KMS-11 (cell line): Measurements from ENCODE around the gene ATXN7.

Source experiments
- H2AFZ ChIP-seq: fragments of 200-600 bp; sonication (generic); 2 replicates; pipeline ENCODE4 v1.6.1; 2016; ENCODE audit warnings: antibody characterized with exemption, mixed run types, low read depth
- H3K27ac ChIP-seq: fragments of 200-600 bp; sonication (generic); 2 replicates; pipeline ENCODE4 v1.6.1; 2016; ENCODE audit warnings: mild to moderate bottlenecking, mixed run types
- H3K27me3 ChIP-seq: fragments of 200-600 bp; sonication (generic); 2 replicates; pipeline ENCODE4 v1.6.1; 2017; ENCODE audit warnings: mild to moderate bottlenecking, low read depth, mixed run types, moderate library complexity; ENCODE audit not compliant: insufficient read depth
- H3K36me3 ChIP-seq: fragments of 200-600 bp; sonication (generic); 2 replicates; pipeline ENCODE4 v1.6.1; 2017; ENCODE audit warnings: mild to moderate bottlenecking, mixed run types; ENCODE audit not compliant: insufficient read depth
- H3K4me1 ChIP-seq: fragments of 200-600 bp; sonication (generic); 2 replicates; pipeline ENCODE4 v1.6.1; 2016; ENCODE audit warnings: mild to moderate bottlenecking, low read depth, mixed run types; ENCODE audit not compliant: poor library complexity, severe bottlenecking
- H3K4me2 ChIP-seq: fragments of 200-600 bp; sonication (generic); 2 replicates; pipeline ENCODE4 v1.7.0; 2016; ENCODE audit warnings: mild to moderate bottlenecking, mixed run types
- H3K4me3 ChIP-seq: fragments of 200-600 bp; sonication (generic); IDR thresholded peaks from 2 replicates; pipeline ENCODE4 v1.6.1; 2017; ENCODE audit warnings: low read depth, low read length, mixed read lengths; ENCODE audit not compliant: insufficient read depth
- H3K79me2 ChIP-seq: fragments of 200-600 bp; sonication (generic); 2 replicates; pipeline ENCODE4 v1.6.1; 2016; ENCODE audit warnings: low read depth, mixed run types; ENCODE audit not compliant: insufficient read depth
- H3K9ac ChIP-seq: fragments of 200-600 bp; sonication (generic); 2 replicates; pipeline ENCODE4 v1.6.1; 2016; ENCODE audit warnings: mild to moderate bottlenecking, mixed run types
- H4K20me1 ChIP-seq: fragments of 200-600 bp; sonication (generic); 2 replicates; pipeline ENCODE4 v1.6.1; 2016; ENCODE audit warnings: mild to moderate bottlenecking, mixed run types; ENCODE audit not compliant: insufficient read depth
- CTCF ChIP-seq: fragments of 200-600 bp; sonication (generic); conservative IDR thresholded peaks from 2 replicates; pipeline ENCODE4 v1.6.1; 2017; ENCODE audit warnings: low read depth, mild to moderate bottlenecking, antibody characterized with exemption, low read length, moderate library complexity, mixed read lengths

The ATXN7 gene

DNA sequence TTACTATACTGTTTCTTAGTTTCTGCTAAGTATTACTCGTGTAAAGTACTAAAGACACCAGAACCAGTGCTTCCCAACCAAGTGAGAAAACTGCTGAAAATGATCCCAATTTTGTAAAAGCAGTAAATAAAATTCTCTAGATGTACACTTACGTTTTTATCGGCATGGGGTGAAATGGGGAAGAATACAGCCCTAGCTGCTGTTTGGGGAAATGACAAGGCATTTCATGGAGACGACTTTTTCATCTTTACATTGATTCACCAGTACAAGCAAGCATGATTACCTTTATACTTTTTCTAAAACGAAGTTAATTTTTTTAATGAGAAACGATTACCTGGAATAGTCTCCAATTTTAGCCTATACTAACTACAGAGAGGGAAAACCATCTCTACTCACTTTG, 158.3 kb downstream of the ATXN7 start:
- no peaks in the 10 kb centered on the region for H3K36me3 ChIP-seq
- H3K4me1 ChIP-seq, result peaks cover 17% of the 10 kb centered on the region
- no peak overlapping the region for H3K27ac ChIP-seq
- peaks cover 19% of the 10 kb centered on the region for H3K79me2 ChIP-seq
- no peak overlapping the region for H2AFZ ChIP-seq
- no peaks in the 10 kb centered on the region for H4K20me1 ChIP-seq
- no peak for TF ChIP-seq CTCF
- H3K27me3 ChIP-seq, result no peaks in the 10 kb centered on the region
- H3K4me2 ChIP-seq, result peak overlapping the region; percentile 71
- H3K4me3 ChIP-seq, result no peak overlapping the region
- H3K9ac ChIP-seq, result no peak overlapping the region

DNA sequence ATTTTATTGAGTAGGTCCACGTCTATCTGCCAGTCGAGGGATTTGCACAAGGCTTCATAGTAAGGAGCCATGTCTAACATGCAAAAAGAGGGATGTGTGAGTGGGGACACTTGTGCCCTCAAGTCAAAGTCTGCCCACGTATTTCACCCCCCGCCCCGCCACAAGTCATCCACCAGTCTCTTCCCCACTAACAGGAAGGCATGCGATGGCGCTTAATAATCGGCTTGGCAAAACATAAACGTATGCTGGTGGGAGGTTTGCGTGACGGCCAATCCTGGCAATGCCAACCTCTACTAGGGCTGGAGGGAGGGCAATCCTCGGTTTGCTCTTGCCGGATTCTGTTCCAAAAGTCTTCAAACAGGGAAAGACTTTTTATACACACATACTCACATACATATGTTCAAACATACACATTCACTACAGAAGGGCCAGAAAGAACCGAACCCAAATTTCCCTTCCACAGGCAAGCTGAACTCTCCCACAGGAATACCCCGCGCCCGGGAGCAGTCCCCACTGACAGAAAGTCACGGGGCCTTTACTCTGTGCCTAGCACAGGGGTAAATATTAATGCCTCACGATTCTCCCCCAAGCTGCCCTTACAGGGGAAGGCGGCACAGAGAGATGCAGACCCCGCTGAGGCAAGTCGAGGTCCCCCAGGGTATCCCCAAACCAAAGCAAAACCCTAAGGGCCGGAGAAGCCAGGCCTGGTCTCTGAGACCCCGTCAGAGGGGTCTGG, 159.0 kb downstream of the ATXN7 start:
- Histone ChIP-seq H3K4me2 (peak overlapping the region; percentile 71; the same call in 1 of the 2 replicates), H3K36me3 (no peaks in the 10 kb centered on the region), H3K27me3 (no peaks in the 10 kb centered on the region), H2AFZ (peak overlapping the region; percentile 92), H3K4me3 (no peak overlapping the region), H3K4me1 (peaks cover 17% of the 10 kb centered on the region), H3K9ac (peak overlapping the region; percentile 86), H4K20me1 (no peaks in the 10 kb centered on the region), H3K79me2 (peaks cover 19% of the 10 kb centered on the region), H3K27ac (peak overlapping the region; percentile 55)
- TF ChIP-seq CTCF, result no peak

DNA sequence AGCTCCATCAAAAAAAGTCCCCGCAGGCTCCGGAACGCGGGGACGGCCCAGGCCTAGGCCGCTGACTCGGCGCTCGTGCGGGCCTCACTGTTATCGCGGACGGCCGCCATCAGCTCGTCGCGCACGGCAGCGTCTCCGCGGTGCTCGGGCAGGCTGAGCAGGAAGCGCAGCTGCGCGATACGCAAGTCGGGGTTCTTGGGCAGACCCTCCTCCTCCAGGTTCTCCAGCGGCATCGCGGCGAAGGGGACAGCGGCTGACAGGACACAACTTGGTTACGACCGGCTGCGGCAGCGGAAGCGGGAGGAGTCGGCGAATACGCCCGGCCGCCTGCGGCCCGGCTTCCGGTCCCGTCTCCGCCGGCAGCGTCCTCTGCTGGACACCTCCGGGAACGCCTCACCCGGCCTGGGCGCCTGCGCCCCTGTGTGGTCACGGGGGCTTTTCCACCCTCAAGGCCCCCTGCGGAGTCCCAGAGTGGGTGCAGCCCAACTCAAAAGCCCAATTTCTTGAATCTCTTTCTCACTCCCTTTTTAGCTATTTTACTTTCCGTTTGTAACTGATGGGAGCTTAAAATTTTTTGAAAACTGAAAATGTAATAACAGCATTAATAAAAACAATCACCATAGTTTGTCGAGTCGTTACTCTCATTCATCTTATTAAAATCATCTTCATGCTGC, 159.7 kb downstream of the ATXN7 start, which contains the start of gene PSMD6:
Gene PSMD6, minus strand, starts transcription at position 308 of the 674 bp plus-strand sequence. Its CDS starts 75 bp downstream, at position 233.
- Histone ChIP-seq H3K4me2 (peak within 1 kb of the TSS; percentile 71; the same call in 1 of the 2 replicates), H4K20me1 (no peaks in the 10 kb centered on the region), H2AFZ (peak within 1 kb of the TSS; percentile 92), H3K27me3 (no peaks in the 10 kb centered on the region), H3K36me3 (no peaks in the 10 kb centered on the region), H3K4me1 (peaks cover 17% of the 10 kb centered on the region), H3K79me2 (peaks cover 19% of the 10 kb centered on the region), H3K27ac (peak within 1 kb of the TSS; percentile 55), H3K4me3 (no peak within 1 kb of the TSS), H3K9ac (peak within 1 kb of the TSS; percentile 86)
- peak; percentile 74 for TF ChIP-seq CTCF

DNA sequence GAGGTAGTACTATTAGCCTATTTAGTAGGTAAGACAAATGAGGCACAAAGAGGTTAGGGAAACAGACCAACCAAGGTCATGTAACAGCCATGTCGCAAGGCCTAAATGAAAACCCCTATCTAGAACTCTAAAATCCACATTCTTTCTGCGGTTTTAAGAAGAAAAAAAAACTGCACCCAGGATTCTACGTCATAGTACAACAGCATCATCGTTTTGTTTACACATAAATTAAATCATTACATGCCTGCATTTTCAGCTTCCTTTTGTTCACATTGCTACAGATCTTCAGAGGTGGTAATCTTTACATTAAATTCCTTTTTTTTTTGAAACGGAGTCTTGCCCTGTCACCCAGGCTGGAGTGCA, 160.2 kb downstream of the ATXN7 start:
- no peak overlapping the region for H3K4me3 ChIP-seq
- H2AFZ ChIP-seq, result peak overlapping the region; percentile 92
- H3K4me2 ChIP-seq, result peak overlapping the region; percentile 71; the same call in 1 of the 2 replicates
- no peaks in the 10 kb centered on the region for H3K36me3 ChIP-seq
- H3K27me3 ChIP-seq, result no peaks in the 10 kb centered on the region
- TF ChIP-seq CTCF, result no peak
- H4K20me1 ChIP-seq, result no peaks in the 10 kb centered on the region
- H3K27ac ChIP-seq, result peak overlapping the region; percentile 55; the same call in 1 of the 2 replicates
- H3K9ac ChIP-seq, result no peak overlapping the region; the same call in 1 of the 2 replicates
- H3K79me2 ChIP-seq, result peaks cover 19% of the 10 kb centered on the region
- H3K4me1 ChIP-seq, result peaks cover 17% of the 10 kb centered on the region
